GM12801 (cell line): Measurements from ENCODE around the gene SFMBT2.

Source experiments
- TF ChIP-seq, protein P1 (sequence below): IDR thresholded peaks from one replicate; pipeline ENCODE4 v1.5.1; 2011; ENCODE audit warnings: control low read depth; ENCODE audit not compliant: insufficient read length; ENCODE audit errors: extremely low read depth

Gene SFMBT2

DNA sequence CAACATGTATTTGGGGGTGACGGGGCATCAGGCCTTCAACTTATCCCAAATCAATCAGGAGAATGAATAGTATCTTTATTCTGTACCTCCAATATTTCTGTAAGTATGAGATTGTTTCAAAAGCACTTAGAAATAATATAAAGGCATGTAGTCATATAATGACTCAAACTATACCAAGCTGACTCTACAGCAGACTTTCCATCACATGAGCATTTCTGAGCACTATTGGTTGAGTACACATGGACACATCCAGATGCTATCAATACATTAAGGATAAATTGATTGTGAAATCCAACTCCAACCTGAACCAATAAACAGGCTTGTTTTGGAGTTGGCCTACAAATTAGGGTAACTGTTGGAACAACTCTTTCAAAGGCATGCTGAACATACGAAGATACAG is 229.4 kb downstream of the SFMBT2 start:
- TF ChIP-seq, protein P1, sequence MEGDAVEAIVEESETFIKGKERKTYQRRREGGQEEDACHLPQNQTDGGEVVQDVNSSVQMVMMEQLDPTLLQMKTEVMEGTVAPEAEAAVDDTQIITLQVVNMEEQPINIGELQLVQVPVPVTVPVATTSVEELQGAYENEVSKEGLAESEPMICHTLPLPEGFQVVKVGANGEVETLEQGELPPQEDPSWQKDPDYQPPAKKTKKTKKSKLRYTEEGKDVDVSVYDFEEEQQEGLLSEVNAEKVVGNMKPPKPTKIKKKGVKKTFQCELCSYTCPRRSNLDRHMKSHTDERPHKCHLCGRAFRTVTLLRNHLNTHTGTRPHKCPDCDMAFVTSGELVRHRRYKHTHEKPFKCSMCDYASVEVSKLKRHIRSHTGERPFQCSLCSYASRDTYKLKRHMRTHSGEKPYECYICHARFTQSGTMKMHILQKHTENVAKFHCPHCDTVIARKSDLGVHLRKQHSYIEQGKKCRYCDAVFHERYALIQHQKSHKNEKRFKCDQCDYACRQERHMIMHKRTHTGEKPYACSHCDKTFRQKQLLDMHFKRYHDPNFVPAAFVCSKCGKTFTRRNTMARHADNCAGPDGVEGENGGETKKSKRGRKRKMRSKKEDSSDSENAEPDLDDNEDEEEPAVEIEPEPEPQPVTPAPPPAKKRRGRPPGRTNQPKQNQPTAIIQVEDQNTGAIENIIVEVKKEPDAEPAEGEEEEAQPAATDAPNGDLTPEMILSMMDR, result no peak

- TF ChIP-seq, protein P1, result no peak
Observed at GRCh38 chr10:7179536-7179935, 231.3 kb downstream of the SFMBT2 start.

DNA sequence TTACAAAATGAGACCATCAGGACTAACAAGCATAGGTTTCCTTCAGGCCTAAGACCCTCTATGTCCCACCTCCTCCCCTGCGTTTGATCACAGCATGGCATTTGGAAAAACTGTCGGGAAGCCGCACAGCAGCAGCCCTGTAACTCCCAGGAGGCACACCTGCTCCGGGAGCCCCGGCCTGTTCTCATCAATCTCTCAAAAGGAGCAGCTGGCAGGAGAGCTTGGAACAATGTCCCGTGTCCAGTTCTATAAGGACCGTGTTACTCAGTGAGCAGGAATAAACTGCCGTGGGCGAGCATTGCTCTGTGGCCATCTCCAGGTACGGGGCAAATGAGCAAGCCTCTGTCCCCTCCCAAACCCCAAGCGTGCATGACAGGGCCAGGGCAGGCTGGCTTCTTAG is 236.9 kb downstream of the SFMBT2 start:
- TF ChIP-seq, protein P1, result no peak

GRCh38 chr10:7171825-7172224 is 239.0 kb downstream of the SFMBT2 start:
- TF ChIP-seq, protein P1, result no peak

DNA sequence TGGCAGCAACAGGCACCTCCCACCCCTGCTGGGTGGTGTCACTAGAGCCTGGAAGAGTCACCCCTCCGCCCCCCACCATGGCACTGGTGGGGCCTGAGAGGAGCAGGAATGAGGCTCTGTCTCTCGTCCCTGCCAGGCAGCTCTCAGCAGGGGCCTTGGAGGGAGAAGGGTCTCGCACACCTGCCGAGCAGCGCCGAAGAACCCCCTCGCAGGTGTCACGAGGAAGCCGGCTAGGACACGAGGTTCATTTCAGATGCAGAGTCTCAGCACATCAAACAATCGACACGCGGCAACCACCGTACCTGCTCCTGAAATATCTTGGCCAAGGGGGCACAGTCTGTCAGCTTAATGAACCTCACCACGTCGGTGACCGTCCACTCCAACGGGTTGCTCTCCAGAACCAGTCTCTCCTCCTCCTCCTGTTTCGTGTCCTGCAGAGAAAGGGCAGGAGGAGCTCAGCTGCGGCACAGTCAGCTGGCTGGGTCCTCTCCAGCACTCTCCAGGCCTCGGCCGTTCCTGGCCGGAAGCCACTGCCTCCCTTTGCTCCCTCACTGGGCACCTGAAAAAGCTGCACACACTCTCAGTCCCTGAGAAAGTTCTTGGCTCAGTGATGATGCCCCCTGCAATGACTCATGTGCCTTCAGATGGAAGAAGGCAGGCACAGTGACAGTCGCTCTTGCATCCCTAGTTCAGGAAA is 240.1 kb downstream of the SFMBT2 start:
- TF ChIP-seq, protein P1, result no peak

DNA sequence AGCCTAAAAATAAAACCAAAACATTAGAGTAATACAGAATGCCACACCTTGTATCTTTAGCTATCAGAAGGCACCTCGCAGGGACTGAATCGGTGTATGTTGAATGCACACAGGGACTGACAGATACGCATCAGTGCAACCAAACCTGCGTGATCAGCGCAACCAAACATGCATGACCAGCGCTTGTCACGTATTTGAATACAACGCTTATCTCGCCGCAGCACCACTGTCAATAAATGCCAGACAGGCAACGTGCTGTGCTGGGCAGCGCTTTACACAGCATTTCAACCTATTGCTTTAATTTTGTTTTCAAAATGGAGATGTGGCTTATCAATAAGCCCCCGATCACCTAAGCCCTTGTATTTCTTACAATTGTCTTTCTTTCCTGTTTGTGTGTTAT is 242.4 kb downstream of the SFMBT2 start:
- TF ChIP-seq, protein P1, result no peak

DNA sequence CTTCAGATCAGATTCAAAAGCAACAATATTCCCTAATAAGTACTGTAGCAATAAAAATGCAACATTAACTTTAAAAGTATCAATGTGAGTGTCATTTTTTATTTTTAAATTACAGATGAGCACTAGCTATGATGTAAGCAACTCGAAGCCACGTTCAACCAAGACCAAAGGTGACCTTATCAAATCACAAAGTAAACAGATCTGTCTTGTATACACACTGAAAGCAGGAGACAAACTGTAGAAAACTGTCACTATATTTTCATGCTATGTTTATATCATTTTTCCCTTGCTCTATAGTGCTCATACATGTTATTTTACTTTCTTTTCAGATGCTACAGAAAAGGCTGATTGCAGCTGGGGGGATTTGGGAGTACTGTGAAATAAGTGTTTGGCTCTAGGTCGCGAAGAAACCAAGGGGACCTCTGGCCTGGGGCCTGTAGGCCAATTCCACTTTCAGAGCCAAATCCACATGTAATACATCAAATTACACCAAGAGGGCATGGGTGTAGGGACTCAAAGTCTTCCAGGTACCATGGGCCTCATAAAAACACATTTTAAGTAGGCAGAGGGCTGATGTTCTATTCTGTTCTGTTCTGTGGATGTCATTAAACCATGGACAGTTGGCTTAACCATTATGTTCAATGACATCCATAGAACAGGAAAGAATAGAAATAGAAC is 245.2 kb downstream of the SFMBT2 start:
- TF ChIP-seq, protein P1, result no peak
